GM19463 (cell line): ENCODE measurements around the gene MARVELD3.
"Not testable (repeated sequence)": the region's sequence is repeated elsewhere in the genome, so short reads cannot be mapped to it uniquely, and the experiment has no call there.

ENCODE experiments used
- ATAC-seq: cut with Tn5 transposase; IDR thresholded peaks from one replicate; pipeline ENCODE4 v1.9.1; 2021; ENCODE audit warnings: mild to moderate bottlenecking, moderate library complexity; ENCODE audit not compliant: unreplicated experiment

Gene MARVELD3

GRCh38 chr16:71670537-71670936, 44.6 kb downstream of the MARVELD3 start:
- no peak for ATAC-seq

GRCh38 chr16:71671165-71671564, 45.2 kb downstream of the MARVELD3 start:
- ATAC-seq, result no peak

- ATAC-seq, result no peak
Observed at GRCh38 chr16:71672125-71672524, 46.1 kb downstream of the MARVELD3 start.

- ATAC-seq, result no peak
Observed at GRCh38 chr16:71672803-71673581, 47.0 kb downstream of the MARVELD3 start.

- ATAC-seq, result no peak
Observed at GRCh38 chr16:71673582-71673973, 47.6 kb downstream of the MARVELD3 start.

- ATAC-seq, result no peak
Observed at GRCh38 chr16:71674229-71674628, 48.2 kb downstream of the MARVELD3 start.

GRCh38 chr16:71675380-71675779, 49.4 kb downstream of the MARVELD3 start:
- no peak for ATAC-seq

GRCh38 chr16:71676236-71676635, 50.3 kb downstream of the MARVELD3 start:
- ATAC-seq, result no peak

GRCh38 chr16:71681360-71681759, 55.4 kb downstream of the MARVELD3 start:
- ATAC-seq, result no peak

GRCh38 chr16:71684280-71684679, 58.3 kb downstream of the MARVELD3 start:
- ATAC-seq, result not testable (repeated sequence)
